GM12801 (cell line): Measurements from ENCODE around the gene FAM118B.

Source experiments
- CTCF ChIP-seq: IDR thresholded peaks from one replicate; pipeline ENCODE4 v1.5.1; 2011; ENCODE audit warnings: control low read depth; ENCODE audit not compliant: insufficient read length; ENCODE audit errors: extremely low read depth

The FAM118B gene

DNA sequence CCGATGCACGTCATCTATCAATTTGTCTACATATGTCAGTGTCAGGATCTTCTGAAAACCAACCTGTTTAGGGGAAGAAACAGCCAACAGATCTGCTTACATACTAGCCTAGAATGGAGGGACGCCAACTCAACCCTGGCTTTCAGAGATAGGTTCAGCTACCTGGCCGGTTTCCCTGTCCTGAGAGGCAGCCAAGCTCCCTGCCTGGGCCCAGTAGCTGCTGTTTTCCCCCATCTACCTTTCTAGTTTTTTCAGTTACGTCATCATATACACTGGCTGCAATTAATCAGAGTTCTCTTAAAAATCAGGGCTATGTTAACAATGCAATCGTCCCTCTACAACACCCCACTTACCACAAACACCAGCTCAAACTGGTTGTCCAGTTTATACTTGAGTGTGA lies 56.1 kb downstream of the FAM118B start:
- no peak for TF ChIP-seq CTCF

DNA sequence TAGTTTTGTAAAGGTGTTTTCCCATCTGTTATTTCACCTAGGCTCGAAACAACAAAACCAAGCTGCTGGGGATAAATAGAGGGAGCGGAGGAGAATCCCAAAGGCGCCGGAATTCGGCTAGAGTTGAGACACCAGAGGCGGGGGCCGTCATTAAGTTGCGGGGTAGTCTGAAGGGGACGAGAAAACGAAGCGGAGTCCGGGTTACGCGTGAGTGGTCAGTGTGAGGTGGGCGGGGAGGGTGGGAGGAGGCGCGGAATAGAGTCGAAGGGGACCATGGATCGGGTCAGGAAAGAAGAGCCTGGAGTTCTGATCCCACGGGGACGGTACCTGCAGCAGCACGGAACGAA lies 56.8 kb downstream of the FAM118B start:
- no peak for TF ChIP-seq CTCF

DNA sequence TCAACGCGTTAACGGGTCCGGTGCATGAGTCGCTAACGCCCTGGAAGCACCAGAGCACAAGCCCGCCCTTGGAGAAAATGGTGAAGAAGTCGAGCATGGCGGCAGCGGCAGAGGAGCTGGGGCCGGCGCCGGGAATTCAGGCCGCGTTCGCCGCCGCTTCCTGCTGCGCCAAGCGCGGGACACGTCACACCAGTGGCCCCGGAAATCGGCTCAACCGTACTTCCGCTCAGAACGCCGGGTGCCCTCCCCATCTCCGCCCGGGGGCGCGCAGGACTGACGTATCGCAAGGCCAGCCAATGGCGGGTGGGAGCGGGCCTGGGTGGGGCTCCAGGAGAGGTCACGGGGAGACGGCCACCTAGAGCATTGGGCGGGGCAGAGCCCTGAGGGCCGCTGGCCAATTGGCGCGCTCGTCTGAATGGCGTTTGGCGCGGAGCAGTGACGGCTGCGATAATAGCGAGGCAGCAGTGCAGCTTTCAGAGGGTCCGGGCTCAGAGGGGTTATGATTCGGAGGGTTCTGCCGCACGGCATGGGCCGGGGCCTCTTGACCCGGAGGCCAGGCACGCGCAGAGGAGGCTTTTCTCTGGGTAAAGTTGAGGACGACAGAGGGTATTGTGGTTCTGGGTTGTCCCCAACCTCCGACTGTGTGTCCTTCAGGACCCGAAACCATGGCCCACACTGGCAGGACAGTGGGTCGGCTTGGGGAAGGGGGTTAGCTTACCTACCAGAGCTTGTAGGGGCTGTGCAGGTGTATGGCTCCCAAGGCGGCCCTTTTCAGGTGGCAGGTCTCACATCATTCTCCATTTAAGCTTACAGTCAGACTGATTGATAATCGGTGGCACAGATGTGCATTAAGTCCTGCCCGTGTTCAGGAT lies 57.4 kb downstream of the FAM118B start, which contains the start of the genes FOXRED1 and SRPRA:
Gene FOXRED1 (plus strand): TSS at position 447 of the 872 bp plus-strand sequence. CDS start 53 bp downstream, at position 500.
Gene SRPRA (minus strand): TSS at position 188 of the 872 bp plus-strand sequence. CDS start 91 bp downstream, at position 97.
- no peak for TF ChIP-seq CTCF

GRCh38 chr11:126277322-126277721 lies 65.7 kb downstream of the FAM118B start:
- no peak for TF ChIP-seq CTCF

- TF ChIP-seq CTCF = no peak
These were observed 66.2 kb downstream of the FAM118B start for GRCh38 chr11:126277780-126278179.

DNA sequence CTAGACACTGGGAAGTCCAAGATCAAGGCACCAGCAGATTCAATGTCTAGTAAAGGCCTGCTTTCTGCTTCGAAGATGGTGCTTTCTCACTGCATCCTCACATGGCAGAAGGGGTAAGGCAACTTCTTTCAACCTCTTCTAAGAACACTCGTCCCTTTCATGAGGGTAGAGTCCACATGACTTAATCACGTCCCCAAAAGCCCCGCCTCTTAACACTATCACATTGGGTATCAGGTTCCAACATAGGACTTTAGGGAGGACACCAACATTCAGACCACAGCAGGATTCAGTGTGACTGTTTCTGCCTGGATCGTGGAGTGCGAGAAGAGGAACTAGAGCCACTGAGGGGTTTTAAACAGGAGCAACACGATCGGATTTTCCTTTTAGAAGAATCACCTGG lies 67.6 kb downstream of the FAM118B start:
- no peak for TF ChIP-seq CTCF

- TF ChIP-seq CTCF = no peak
These were observed 69.0 kb downstream of the FAM118B start for GRCh38 chr11:126280595-126280994.
